WTC11 (cell line): ENCODE measurements around the gene ZNF443. TPM values are rescaled to one million over a fixed set of nuclear protein-coding genes. Genes with fewer than 3 reads are reported as not detected.
"Not testable (repeated sequence)": the region's sequence is repeated elsewhere in the genome, so short reads cannot be mapped to it uniquely, and the experiment has no call there.

Source experiments
- ATAC-seq: fragments of 200-7000 bp; cut with Tn5 transposase; 2 replicates; pipeline ENCODE4 v1.10.0; 2021; ENCODE audit warnings: mild to moderate bottlenecking, moderate library complexity
- CTCF ChIA-PET: fragments of 300-600 bp; sonication (Branson Sonifier 250); formaldehyde crosslinking; loops from one replicate; lab custom pipeline; 2021; ENCODE audit warnings: antibody characterized with exemption; lab: Charles Lee
- POLR2A ChIA-PET: fragments of 350-600 bp; sonication (Branson Sonifier 250); formaldehyde crosslinking; loops from one replicate; lab custom pipeline; 2021; ENCODE audit warnings: antibody characterized with exemption; lab: Charles Lee
- DNase-seq: peaks from one replicate; pipeline ENCODE4 v3.0.0; 2021; ENCODE audit warnings: low spot score
- H3K27ac Mint-ChIP-seq: 2 replicates; pipeline ENCODE4 v1.8.0; 2021; ENCODE audit warnings: mixed read lengths
- H3K27me3 Mint-ChIP-seq: 2 replicates; pipeline ENCODE4 v1.8.0; 2021; ENCODE audit warnings: low read depth, mild to moderate bottlenecking, moderate library complexity, mixed read lengths
- H3K36me3 Mint-ChIP-seq: 2 replicates; pipeline ENCODE4 v1.8.0; 2021; ENCODE audit warnings: mixed read lengths
- H3K4me1 Mint-ChIP-seq: 2 replicates; pipeline ENCODE4 v1.8.0; 2022; ENCODE audit warnings: mixed read lengths
- H3K4me3 Mint-ChIP-seq: 2 replicates; pipeline ENCODE4 v1.8.0; 2021; ENCODE audit warnings: mild to moderate bottlenecking, moderate library complexity, mixed read lengths
- H3K9me3 Mint-ChIP-seq: 2 replicates; pipeline ENCODE4 v1.8.0; 2021; ENCODE audit warnings: mixed read lengths
- CBFB ChIP-seq: sonication (generic); formaldehyde crosslinking; IDR thresholded peaks from 2 replicates; pipeline ENCODE4 v1.8.1; 2022; ENCODE audit warnings: mild to moderate bottlenecking, low read depth, missing genetic modification reagents
- CTCF ChIP-seq: fragments of 200-600 bp; IDR thresholded peaks from 2 replicates; pipeline ENCODE4 v1.8.0; 2022; ENCODE audit warnings: antibody characterized with exemption
- ERG ChIP-seq: fragments of 250-450 bp; sonication (Bioruptor Pico); IDR thresholded peaks from 2 replicates; pipeline ENCODE4 v1.8.0; 2021; ENCODE audit warnings: mild to moderate bottlenecking
- FOXP1 ChIP-seq: sonication (generic); formaldehyde crosslinking; IDR thresholded peaks from 2 replicates; pipeline ENCODE4 v1.8.0; 2022; ENCODE audit warnings: missing genetic modification reagents, mild to moderate bottlenecking, moderate library complexity, borderline replicate concordance
- HMGA2 ChIP-seq: fragments of 250-450 bp; sonication (Bioruptor Pico); IDR thresholded peaks from 2 replicates; pipeline ENCODE4 v1.4.0; 2021; ENCODE audit warnings: mild to moderate bottlenecking, moderate library complexity
- JUN ChIP-seq: sonication (generic); formaldehyde crosslinking; IDR thresholded peaks from 2 replicates; pipeline ENCODE4 v1.8.0; 2023; ENCODE audit warnings: mild to moderate bottlenecking, missing genetic modification reagents
- MAX ChIP-seq: sonication (generic); formaldehyde crosslinking; IDR thresholded peaks from 2 replicates; pipeline ENCODE4 v1.8.0; 2022; ENCODE audit warnings: mild to moderate bottlenecking, missing genetic modification reagents
- MLX ChIP-seq: sonication (generic); formaldehyde crosslinking; IDR thresholded peaks from 2 replicates; pipeline ENCODE4 v1.8.1; 2023; ENCODE audit warnings: mild to moderate bottlenecking, missing genetic modification reagents, moderate library complexity
- NFYB ChIP-seq: sonication (generic); formaldehyde crosslinking; conservative IDR thresholded peaks from 2 replicates; pipeline ENCODE4 v1.8.0; 2022; ENCODE audit warnings: low read depth, missing genetic modification reagents
- SMAD3 ChIP-seq: sonication (generic); formaldehyde crosslinking; IDR thresholded peaks from 2 replicates; pipeline ENCODE4 v1.8.0; 2022; ENCODE audit warnings: missing genetic modification reagents, mild to moderate bottlenecking, borderline replicate concordance
- SP1 ChIP-seq: sonication (generic); formaldehyde crosslinking; conservative IDR thresholded peaks from 2 replicates; pipeline ENCODE4 v1.8.1; 2022; ENCODE audit warnings: missing genetic modification reagents
- TEAD4 ChIP-seq: sonication (generic); formaldehyde crosslinking; IDR thresholded peaks from 2 replicates; pipeline ENCODE4 v1.8.0; 2022; ENCODE audit warnings: mild to moderate bottlenecking, missing genetic modification reagents
- ZBTB21 ChIP-seq: sonication (generic); formaldehyde crosslinking; IDR thresholded peaks from 2 replicates; pipeline ENCODE4 v1.8.1; 2023; ENCODE audit warnings: mild to moderate bottlenecking, missing genetic modification reagents, borderline replicate concordance
- ZBTB43 ChIP-seq: sonication (generic); formaldehyde crosslinking; IDR thresholded peaks from 2 replicates; pipeline ENCODE4 v1.8.1; 2023; ENCODE audit warnings: mild to moderate bottlenecking, missing genetic modification reagents
- ZNF512 ChIP-seq: sonication (generic); formaldehyde crosslinking; IDR thresholded peaks from 2 replicates; pipeline ENCODE4 v1.8.1; 2022; ENCODE audit warnings: missing genetic modification reagents, borderline replicate concordance
- ZNF532 ChIP-seq: fragments of 250-450 bp; sonication (Bioruptor Pico); IDR thresholded peaks from 2 replicates; pipeline ENCODE4 v1.9.0; 2021; ENCODE audit warnings: mild to moderate bottlenecking, borderline replicate concordance
- total RNA-seq: library from RNA; stranded (reverse); gene quantifications from 3 replicates; pipeline ENCODE4 v1.2.3, GENCODE V29; 2021

ZNF443 gene
- total RNA-seq, 1 experiment from 2014 or later, result 8.0 TPM

GRCh38 chr19:12425236-12425887 is 15.5 kb downstream of the ZNF443 start:
- Mint-ChIP-seq H3K27me3 (no peaks in the 10 kb centered on the region), H3K27ac (no peak overlapping the region), H3K36me3 (peaks cover 62% of the 10 kb centered on the region), H3K4me1 (peaks cover 2% of the 10 kb centered on the region; the same call in 1 of the 2 replicates)
- no peak for ATAC-seq
- DNase-seq, result no peak
- POLR2A ChIA-PET, result no interaction called here
- CTCF ChIA-PET, result no interaction called here
- TF ChIP-seq ERG (CRISPR knock-in tag) (no peak), ZBTB43 (CRISPR knock-in tag) (no peak), NFYB (CRISPR knock-in tag) (no peak), ZNF532 (CRISPR knock-in tag) (no peak), ZBTB21 (CRISPR knock-in tag) (no peak), CBFB (CRISPR knock-in tag) (no peak), FOXP1 (CRISPR knock-in tag) (no peak), CTCF (no peak)
- TF ChIP-seq, all 79 proteins: peak for 0
- Mint-ChIP-seq H3K4me3 (no peak overlapping the region), H3K9me3 (peaks cover 50% of the 10 kb centered on the region)

GRCh38 chr19:12417273-12417672 is 23.5 kb downstream of the ZNF443 start:
- CTCF ChIA-PET, result not testable (repeated sequence)

GRCh38 chr19:12411893-12412292 is 28.9 kb downstream of the ZNF443 start:
- ChIA-PET CTCF (no interaction called here), POLR2A (no interaction called here)
- Mint-ChIP-seq H3K27me3 (peaks cover 5% of the 10 kb centered on the region), H3K36me3 (peaks cover 23% of the 10 kb centered on the region), H3K9me3 (peaks cover 39% of the 10 kb centered on the region), H3K4me3 (no peak overlapping the region), H3K27ac (no peak overlapping the region), H3K4me1 (no peaks in the 10 kb centered on the region)
- DNase-seq (no peak), ATAC-seq (no peak)
- TF ChIP-seq HMGA2 (CRISPR knock-in tag) (no peak), MLX (CRISPR knock-in tag) (no peak), TEAD4 (CRISPR knock-in tag) (no peak), MAX (CRISPR knock-in tag) (no peak), ZNF512 (CRISPR knock-in tag) (no peak), ZBTB21 (CRISPR knock-in tag) (no peak), JUN (CRISPR knock-in tag) (no peak), SMAD3 (no peak), SP1 (no peak)

More at GRCh38 chr19:12417273-12417672, 23.5 kb downstream of the ZNF443 start:
- H3K27ac Mint-ChIP-seq, DNase-seq, H3K4me1 Mint-ChIP-seq, H3K27me3 Mint-ChIP-seq, POLR2A ChIA-PET, ATAC-seq, H3K4me3 Mint-ChIP-seq: not testable (repeated sequence)
- H3K36me3 Mint-ChIP-seq, result peaks cover 41% of the 10 kb centered on the region
- H3K9me3 Mint-ChIP-seq, result peaks cover 50% of the 10 kb centered on the region
